Measurements from ENCODE around the gene BICDL2. TPM values are rescaled to one million over a fixed set of nuclear protein-coding genes. Genes with fewer than 3 reads are reported as not detected.
A peak's percentile ranks its signal among the peaks of the same experiment; 100 is the strongest.

Gene BICDL2
- total and polyA plus RNA-seq, 9 of the 15 experiments (the other 6 are each of a cell fraction or from before 2014, with no cell fraction given), result 0.09 to 0.28 (median 0.09) TPM; not detected in 6

DNA sequence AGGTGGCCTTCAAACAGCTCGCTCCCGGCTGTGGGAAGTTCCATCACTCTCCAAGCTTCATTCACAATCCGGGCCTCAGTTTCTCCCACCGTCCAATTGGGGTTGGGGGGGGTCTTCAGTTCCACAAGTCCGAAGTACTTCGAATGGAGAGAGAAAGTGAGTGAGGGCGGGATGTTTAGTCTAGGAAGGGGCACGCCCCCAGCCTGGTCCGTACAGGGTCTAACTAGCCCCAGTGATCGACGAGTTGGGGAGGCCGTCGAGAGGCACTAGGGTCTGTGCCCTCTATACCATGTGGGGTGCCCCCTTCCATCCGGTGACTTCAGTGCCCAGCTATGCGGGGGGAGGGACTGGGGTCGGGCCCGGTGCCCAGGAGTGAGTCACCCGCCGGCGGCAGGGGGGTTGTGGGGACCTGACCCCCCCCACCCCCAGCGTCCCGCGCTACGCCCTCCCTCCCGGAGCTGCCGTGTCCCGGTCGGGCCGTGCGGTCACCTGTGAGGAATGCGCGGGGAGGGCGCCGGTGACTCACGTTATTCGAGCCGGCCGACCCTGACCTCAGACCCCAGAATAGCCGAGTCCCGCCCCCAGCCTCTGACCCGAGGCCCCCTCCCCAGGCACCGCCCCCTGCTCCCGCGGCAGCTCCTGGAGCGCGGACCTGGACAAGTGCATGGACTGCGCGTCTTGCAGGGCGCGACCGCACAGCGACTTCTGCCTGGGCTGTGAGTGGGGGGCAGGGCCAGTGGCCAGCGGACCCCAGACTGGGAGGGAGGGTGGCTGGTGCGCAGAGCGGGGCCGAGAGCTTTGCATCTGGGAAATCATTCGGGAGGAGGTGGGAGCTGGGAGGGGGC is 15.9 kb downstream of the BICDL2 start (continued):
- TF ChIP-seq, protein P1, sequence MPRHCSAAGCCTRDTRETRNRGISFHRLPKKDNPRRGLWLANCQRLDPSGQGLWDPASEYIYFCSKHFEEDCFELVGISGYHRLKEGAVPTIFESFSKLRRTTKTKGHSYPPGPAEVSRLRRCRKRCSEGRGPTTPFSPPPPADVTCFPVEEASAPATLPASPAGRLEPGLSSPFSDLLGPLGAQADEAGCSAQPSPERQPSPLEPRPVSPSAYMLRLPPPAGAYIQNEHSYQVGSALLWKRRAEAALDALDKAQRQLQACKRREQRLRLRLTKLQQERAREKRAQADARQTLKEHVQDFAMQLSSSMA (CRISPR knock-in tag; IDR thresholded peaks at IDR 0.05), result no peak
- TF ChIP-seq PCBP1 (IDR thresholded peaks at IDR 0.05; ENCODE audit: low read depth, low read length, poor library complexity, severe bottlenecking) (no peak), SREBF2 (CRISPR knock-in tag; IDR thresholded peaks at IDR 0.05) (no peak), KDM5B (IDR thresholded peaks at IDR 0.05; ENCODE audit: insufficient replicate concordance, low read depth, low read length) (peak; percentile 17), POLR3G (IDR thresholded peaks at IDR 0.05; ENCODE audit: extremely low read depth, insufficient read length, insufficient replicate concordance) (no peak), ADNP (tag; IDR thresholded peaks at IDR 0.05) (no peak), ZKSCAN3 (CRISPR knock-in tag; IDR thresholded peaks at IDR 0.05) (no peak), NFE2L1 (tag; IDR thresholded peaks at IDR 0.05; ENCODE audit: borderline replicate concordance, low read depth) (no peak), PHF8 (IDR thresholded peaks at IDR 0.05; ENCODE audit: borderline replicate concordance, low read length) (no peak), GATA2 (CRISPR knock-in tag; IDR thresholded peaks at IDR 0.05) (no peak)
- TF ChIP-seq, protein P2, sequence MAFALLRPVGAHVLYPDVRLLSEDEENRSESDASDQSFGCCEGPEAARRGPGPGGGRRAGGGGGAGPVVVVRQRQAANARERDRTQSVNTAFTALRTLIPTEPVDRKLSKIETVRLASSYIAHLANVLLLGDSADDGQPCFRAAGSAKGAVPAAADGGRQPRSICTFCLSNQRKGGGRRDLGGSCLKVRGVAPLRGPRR (CRISPR knock-in tag; IDR thresholded peaks at IDR 0.05), result no peak
- TF ChIP-seq, protein P3, sequence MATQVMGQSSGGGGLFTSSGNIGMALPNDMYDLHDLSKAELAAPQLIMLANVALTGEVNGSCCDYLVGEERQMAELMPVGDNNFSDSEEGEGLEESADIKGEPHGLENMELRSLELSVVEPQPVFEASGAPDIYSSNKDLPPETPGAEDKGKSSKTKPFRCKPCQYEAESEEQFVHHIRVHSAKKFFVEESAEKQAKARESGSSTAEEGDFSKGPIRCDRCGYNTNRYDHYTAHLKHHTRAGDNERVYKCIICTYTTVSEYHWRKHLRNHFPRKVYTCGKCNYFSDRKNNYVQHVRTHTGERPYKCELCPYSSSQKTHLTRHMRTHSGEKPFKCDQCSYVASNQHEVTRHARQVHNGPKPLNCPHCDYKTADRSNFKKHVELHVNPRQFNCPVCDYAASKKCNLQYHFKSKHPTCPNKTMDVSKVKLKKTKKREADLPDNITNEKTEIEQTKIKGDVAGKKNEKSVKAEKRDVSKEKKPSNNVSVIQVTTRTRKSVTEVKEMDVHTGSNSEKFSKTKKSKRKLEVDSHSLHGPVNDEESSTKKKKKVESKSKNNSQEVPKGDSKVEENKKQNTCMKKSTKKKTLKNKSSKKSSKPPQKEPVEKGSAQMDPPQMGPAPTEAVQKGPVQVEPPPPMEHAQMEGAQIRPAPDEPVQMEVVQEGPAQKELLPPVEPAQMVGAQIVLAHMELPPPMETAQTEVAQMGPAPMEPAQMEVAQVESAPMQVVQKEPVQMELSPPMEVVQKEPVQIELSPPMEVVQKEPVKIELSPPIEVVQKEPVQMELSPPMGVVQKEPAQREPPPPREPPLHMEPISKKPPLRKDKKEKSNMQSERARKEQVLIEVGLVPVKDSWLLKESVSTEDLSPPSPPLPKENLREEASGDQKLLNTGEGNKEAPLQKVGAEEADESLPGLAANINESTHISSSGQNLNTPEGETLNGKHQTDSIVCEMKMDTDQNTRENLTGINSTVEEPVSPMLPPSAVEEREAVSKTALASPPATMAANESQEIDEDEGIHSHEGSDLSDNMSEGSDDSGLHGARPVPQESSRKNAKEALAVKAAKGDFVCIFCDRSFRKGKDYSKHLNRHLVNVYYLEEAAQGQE (IDR thresholded peaks at IDR 0.05; ENCODE audit: borderline replicate concordance), result no peak
- TF ChIP-seq, protein P3 (CRISPR knock-in tag; IDR thresholded peaks at IDR 0.05; ENCODE audit: low read depth), result no peak
- TF ChIP-seq, protein P4, sequence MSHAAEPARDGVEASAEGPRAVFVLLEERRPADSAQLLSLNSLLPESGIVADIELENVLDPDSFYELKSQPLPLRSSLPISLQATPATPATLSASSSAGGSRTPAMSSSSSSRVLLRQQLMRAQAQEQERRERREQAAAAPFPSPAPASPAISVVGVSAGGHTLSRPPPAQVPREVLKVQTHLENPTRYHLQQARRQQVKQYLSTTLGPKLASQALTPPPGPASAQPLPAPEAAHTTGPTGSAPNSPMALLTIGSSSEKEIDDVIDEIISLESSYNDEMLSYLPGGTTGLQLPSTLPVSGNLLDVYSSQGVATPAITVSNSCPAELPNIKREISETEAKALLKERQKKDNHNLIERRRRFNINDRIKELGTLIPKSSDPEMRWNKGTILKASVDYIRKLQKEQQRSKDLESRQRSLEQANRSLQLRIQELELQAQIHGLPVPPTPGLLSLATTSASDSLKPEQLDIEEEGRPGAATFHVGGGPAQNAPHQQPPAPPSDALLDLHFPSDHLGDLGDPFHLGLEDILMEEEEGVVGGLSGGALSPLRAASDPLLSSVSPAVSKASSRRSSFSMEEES (CRISPR knock-in tag; IDR thresholded peaks at IDR 0.05), result no peak
- TF ChIP-seq, protein P5, sequence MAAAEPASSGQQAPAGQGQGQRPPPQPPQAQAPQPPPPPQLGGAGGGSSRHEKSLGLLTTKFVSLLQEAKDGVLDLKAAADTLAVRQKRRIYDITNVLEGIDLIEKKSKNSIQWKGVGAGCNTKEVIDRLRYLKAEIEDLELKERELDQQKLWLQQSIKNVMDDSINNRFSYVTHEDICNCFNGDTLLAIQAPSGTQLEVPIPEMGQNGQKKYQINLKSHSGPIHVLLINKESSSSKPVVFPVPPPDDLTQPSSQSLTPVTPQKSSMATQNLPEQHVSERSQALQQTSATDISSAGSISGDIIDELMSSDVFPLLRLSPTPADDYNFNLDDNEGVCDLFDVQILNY (CRISPR knock-in tag; IDR thresholded peaks at IDR 0.05), result no peak

All from K562 (cell line).